ENCODE data around the gene PAQR4.
"Not testable (repeated sequence)": the region's sequence is repeated elsewhere in the genome, so short reads cannot be mapped to it uniquely, and the experiment has no call there.

PAQR4 gene

DNA sequence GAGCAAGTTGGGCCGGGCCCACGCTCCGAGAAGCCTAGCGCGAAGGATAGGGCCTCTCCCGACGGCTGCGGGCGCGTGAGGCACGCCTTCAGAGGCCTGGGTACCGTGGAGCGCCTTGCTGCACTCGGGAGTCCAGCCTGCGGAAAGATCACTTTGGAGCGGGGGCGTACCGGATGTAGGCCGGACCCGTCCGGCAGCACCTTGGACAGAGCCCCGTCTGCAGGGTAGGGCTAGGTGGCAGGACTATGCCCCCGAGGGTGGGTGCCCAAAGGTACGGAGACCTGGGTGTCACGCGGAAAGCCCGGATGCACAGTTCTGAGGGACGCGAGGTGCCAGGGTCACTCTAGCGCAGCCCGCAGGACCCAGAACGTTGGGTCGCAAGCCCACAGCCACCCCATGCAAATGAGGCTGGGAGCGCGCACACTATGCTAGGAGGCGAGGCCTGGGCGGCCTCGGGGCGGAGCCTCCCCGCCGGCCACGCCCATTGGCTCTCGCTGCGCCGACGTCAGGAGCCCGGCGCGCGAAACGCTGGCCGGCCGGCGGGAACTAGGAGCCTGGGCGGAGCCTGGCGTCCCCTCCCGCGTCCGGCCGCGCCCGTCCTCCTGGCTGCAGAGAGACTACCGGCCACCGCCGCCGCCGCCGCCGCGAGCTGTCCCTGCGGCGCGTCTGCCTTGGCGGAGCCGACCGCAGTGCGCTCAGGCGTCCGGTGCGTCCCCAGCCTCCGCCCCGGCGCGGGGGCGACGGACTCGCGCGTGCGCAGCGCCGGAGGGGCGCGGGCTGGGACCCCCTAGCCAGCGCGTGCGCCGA, at the start of gene PAQR4:
PAQR4 (plus strand) TSS at position 611 of the 807 bp plus-strand sequence. CDS start 327 bp downstream, outside the sequence.
- in situ Hi-C loops (cut with MboI; ENCODE audit: low sequenced_read_pairs), result no loop called here

GRCh38 chr16:2919511-2920255, 49.5 kb upstream of the PAQR4 start:
- in situ Hi-C loops (cut with MboI; ENCODE audit: low sequenced_read_pairs), result no loop called here

DNA sequence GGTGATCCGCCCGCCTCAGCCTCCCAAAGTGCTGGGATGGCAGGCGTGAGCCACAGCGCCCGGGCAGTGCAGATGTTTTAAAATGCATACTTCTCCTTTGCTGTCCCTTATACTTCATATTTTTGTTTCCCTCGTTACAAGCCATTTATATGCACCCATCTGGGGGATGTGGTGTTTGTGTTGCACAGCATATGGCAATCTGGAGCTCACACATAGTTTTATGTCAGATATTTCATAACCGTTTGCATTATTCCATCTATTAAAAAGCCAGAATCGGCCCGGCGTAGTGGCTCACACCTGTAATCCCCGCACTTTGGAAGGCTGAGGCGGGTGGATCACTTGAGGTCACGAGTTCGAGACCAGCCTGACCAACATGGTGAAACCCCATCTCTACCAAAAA, 45.7 kb upstream of the PAQR4 start:
- in situ Hi-C loops (cut with MboI; ENCODE audit: low sequenced_read_pairs), result no loop called here

DNA sequence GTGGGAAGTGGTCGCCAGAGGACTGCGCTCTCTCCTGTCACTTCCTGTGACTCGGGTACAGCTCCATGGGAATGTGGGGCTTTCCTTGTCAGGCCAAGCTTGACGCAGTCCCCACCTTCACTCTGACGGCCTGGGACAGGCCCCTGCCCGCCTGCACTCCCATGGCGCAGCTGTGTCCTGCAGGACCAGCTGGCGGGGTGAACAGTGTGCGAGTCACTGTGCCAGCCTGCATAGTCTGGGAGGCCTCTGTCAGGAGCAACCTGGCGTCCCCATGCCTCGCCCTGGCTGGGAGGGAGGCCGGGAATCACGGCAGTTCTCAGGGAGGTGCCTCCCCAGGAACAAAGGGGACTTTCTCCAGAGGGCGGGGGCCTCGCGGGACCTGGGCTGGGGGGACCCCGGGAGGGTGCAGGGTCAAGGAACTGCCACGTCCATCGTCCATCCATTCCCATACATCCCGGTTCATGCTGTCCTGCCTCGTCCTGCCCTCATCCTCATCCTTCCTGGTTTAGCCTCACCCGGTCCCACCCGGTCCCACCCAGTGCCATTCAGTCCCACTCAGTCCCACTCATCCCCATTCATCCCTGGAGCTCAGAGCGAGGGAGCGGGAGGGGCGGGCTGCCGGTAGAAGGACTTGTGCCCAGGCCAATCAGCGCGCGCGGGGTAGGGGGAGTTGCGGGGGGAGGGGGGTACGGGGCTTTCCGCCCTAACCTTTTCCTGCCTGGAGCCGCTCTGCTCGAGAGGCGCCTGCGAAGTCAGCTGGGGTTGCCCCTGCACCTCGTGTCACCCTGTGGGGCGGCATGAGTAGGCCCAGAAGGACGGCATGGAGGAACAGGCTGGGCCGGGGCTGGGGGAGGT, 44.0 kb upstream of the PAQR4 start:
- in situ Hi-C loops (cut with MboI; ENCODE audit: low sequenced_read_pairs), result no loop called here

- in situ Hi-C loops (cut with MboI; ENCODE audit: low sequenced_read_pairs), result no loop called here
Measured at GRCh38 chr16:2925951-2926649, 43.0 kb upstream of the PAQR4 start.

DNA sequence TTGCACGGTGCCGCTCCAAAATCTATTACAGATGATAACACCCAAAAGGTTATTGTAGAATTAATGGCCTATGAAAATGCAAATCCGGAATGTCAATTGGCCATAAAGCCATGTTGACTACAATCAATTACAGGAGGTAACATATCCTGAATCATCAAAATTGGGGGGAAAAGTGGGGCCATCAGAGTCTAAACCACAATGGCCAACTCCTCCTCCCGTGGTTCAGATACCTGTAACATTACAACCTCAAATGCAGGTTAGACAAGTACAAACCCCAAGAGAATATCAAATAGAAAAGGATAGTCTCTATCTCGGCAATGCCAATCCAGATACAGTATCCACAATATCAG, 42.5 kb upstream of the PAQR4 start:
- in situ Hi-C loops (cut with MboI; ENCODE audit: low sequenced_read_pairs), result no loop called here

DNA sequence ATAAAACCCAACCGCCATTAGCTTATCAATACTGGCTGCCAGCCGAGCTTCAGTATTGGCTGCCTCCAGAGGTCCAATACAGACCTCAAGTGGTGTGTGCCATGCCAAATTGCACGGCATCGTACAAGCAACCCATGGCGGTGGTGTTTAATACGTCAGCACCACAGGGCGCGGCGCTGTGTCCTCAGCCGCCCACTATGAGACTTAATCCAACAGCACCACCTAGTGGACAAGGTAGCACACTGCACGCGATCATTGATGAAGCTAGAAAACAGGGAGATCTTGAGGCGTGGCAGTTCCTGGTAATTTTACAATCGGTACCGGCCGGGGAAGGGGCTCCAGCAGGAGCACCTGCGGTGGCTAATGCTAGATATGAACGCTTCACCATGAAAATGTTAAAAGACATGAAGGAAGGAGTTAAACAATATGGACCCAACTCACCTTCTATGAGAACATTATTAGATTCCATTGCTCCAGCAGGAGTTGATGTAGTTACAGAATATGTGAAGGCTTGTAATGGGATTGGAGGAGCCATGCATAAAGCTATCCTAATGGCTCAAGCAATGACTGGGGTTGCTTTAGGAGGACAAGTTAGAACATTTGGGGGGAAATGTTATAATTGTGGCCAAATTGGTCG, 42.0 kb upstream of the PAQR4 start:
- in situ Hi-C loops (cut with MboI; ENCODE audit: low sequenced_read_pairs), result no loop called here

DNA sequence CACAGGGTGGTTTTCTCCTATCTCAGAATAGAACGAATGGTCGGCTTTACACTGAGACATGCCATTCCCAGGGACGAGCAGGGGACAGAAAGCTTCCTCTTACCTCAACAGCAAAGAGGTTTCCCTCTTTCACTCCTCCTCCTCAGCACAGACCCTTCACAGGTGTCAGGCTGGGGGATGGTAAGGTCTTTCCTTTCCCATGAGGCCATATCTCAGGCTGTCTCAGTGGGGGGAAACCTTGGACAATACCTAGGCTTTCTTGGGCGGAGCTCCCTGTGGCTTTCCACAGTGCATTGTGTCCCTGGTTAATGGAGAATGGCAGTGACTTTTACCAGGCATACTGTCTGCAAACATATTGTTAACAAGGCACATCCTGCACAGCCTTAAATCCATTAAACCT, 41.0 kb upstream of the PAQR4 start:
- in situ Hi-C loops (cut with MboI; ENCODE audit: low sequenced_read_pairs), result not testable (repeated sequence)

DNA sequence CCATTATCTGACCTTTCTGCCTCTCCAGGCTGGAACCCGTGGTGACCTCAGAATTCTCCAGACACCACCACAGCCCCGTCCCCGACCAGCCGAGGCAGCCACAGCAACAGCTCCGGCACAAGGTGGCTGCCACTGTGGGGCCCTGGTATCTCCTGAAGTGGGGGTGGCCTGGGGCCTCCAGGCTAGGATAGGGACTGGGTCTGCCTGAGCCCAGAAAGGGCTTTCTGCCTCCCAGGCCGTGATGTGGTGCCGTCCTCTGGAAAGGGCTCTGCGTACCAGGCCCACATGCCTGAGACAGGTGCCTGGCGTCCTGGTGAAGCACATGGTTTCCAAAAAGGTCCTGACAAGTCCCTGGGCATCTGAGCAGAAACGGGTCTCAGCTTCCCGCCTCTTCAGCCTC, 40.4 kb upstream of the PAQR4 start:
- in situ Hi-C loops (cut with MboI; ENCODE audit: low sequenced_read_pairs), result no loop called here

GRCh38 chr16:2929693-2930092, 39.5 kb upstream of the PAQR4 start:
- in situ Hi-C loops (cut with MboI; ENCODE audit: low sequenced_read_pairs), result no loop called here

GRCh38 chr16:2930236-2930635, 38.9 kb upstream of the PAQR4 start:
- in situ Hi-C loops (cut with MboI; ENCODE audit: low sequenced_read_pairs), result no loop called here

GRCh38 chr16:2931231-2931914, 37.8 kb upstream of the PAQR4 start:
- in situ Hi-C loops (cut with MboI; ENCODE audit: low sequenced_read_pairs), result not testable (repeated sequence)

GRCh38 chr16:2933136-2933535, 36.0 kb upstream of the PAQR4 start:
- in situ Hi-C loops (cut with MboI; ENCODE audit: low sequenced_read_pairs), result no loop called here

DNA sequence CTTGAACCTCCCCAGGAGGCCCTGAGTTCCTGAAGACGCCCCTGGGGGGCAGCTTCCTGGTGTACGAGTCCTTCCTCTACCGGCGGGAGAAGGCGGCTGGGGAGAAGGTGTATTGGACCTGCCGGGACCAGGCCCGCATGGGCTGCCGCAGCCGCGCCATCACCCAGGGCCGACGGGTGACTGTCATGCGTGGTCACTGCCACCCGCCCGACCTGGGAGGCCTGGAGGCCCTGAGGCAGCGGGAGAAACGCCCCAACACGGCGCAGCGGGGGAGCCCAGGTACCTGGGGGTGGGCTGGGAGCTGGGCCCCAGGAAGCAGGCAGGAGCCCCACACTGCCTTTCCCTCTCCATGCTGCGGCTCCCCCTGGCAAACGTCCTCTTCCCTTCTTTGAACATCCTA, 35.4 kb upstream of the PAQR4 start:
- in situ Hi-C loops (cut with MboI; ENCODE audit: low sequenced_read_pairs), result no loop called here

- in situ Hi-C loops (cut with MboI; ENCODE audit: low sequenced_read_pairs), result no loop called here
Measured at GRCh38 chr16:2934450-2934849, 34.7 kb upstream of the PAQR4 start.

DNA sequence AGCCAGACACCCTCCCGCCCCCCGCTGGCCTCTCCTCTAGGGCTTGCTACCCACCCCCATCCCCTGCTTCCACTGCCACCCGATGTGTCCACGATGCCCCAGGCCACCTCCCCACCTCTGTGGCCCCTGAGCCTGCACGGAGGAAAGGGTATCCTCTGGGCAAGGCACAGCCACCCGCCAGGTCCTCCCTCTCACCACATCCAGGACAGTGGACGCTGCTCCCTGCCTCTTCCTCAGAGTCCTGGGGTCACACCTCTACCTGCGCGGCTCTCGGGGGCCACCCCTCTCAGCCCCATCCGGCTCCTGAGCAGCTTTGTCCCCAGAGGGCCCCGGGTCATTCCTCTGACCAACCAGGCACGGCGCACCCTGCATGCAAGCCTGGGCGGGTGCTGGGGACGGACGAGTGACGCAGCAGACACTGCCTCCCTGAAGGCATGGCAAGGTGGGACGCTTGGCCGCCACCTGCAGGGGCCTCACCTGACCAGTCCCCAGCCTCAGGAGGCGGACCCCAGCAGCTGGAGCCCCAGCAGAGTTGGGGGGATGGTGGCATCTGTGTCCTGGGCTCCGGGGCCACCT, 32.6 kb upstream of the PAQR4 start:
- in situ Hi-C loops (cut with MboI; ENCODE audit: low sequenced_read_pairs), result no loop called here

GRCh38 chr16:2937170-2937569, 32.0 kb upstream of the PAQR4 start:
- in situ Hi-C loops (cut with MboI; ENCODE audit: low sequenced_read_pairs), result no loop called here

DNA sequence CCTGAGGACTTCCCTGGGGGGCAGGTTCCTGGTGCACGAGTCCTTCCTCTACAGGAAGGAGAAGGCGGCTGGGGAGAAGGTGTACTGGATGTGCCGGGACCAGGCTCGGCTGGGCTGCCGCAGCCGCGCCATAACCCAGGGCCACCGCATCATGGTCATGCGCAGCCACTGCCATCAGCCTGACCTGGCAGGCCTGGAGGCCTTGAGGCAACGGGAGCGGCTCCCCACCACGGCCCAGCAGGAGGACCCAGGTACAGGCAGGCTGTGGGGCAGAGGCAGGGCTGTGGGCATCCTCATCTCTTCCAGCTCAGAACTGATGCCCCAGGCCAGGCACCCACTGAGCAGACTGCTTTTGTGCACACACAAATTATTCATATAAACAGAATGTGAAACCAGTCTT, 30.9 kb upstream of the PAQR4 start:
- in situ Hi-C loops (cut with MboI; ENCODE audit: low sequenced_read_pairs), result no loop called here

DNA sequence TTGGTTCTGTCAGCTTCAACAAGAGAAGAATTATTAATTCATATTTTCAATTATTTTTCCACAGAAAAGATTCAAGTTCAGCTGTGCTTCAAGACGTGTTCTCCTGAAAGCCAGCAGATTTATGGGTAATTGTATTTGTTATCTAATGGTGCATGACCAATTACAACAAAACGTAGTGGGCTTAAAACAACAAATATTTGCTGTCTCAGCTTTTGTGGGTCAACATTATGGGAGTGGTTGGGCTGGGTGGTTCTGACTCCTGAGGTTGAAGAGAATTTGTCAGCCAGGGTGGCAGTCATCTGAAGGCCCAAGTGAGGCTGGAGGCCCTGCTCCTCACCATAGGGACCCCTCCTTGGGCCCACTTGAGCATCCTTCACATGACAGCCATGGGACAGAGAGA, 29.2 kb upstream of the PAQR4 start:
- in situ Hi-C loops (cut with MboI; ENCODE audit: low sequenced_read_pairs), result no loop called here

All from HL-60/S4 treated with phorbol 12-myristate 13-acetate at 8.2 ng/mL for 4 days and 3 days (cell line).